Measurements from ENCODE around the gene NAV3.

NAV3 gene

DNA sequence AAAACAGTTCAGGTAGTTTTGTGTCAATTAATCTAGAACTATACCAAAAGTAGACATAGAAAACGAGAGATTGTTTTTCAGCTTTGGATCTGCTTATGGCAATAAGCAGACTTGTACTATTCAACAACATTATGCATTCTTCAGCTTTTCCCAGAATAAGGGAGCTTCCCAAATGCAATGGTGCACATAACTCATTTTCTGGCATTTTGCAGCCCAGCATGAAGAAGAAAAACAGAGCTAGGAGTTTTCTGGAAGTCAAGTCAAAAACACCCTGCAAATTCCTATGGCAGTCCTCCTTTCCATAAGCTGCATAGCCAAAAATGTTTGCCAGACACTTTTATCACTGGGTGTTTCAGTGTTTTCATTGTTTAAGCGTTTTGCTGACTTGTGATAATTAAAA is 314.7 kb downstream of the NAV3 start:
- no peak overlapping the region for H3K4me3 ChIP-seq (ENCODE audit: low read length, poor library complexity, severe bottlenecking)
- no peaks in the 10 kb centered on the region for H3K9me3 ChIP-seq (ENCODE audit: insufficient read depth, low read depth, low read length)
- no peaks in the 10 kb centered on the region for H3F3A ChIP-seq (ENCODE audit: low read depth)
- H4K20me1 ChIP-seq (ENCODE audit: insufficient read depth, low read length, poor library complexity, severe bottlenecking) = no peaks in the 10 kb centered on the region
- H3K27me3 ChIP-seq (ENCODE audit: insufficient read depth, low read length, poor library complexity, severe bottlenecking) = no peaks in the 10 kb centered on the region
- no peaks in the 10 kb centered on the region for H3K9me2 ChIP-seq (replicated peaks; ENCODE audit: low read depth, low read length)
- no peaks in the 10 kb centered on the region for H3K36me3 ChIP-seq (ENCODE audit: insufficient read depth, low read length)
- H3K79me2 ChIP-seq (ENCODE audit: insufficient read depth, low read length) = no peaks in the 10 kb centered on the region
- TF ChIP-seq, protein P1, sequence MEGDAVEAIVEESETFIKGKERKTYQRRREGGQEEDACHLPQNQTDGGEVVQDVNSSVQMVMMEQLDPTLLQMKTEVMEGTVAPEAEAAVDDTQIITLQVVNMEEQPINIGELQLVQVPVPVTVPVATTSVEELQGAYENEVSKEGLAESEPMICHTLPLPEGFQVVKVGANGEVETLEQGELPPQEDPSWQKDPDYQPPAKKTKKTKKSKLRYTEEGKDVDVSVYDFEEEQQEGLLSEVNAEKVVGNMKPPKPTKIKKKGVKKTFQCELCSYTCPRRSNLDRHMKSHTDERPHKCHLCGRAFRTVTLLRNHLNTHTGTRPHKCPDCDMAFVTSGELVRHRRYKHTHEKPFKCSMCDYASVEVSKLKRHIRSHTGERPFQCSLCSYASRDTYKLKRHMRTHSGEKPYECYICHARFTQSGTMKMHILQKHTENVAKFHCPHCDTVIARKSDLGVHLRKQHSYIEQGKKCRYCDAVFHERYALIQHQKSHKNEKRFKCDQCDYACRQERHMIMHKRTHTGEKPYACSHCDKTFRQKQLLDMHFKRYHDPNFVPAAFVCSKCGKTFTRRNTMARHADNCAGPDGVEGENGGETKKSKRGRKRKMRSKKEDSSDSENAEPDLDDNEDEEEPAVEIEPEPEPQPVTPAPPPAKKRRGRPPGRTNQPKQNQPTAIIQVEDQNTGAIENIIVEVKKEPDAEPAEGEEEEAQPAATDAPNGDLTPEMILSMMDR (conservative IDR thresholded peaks at IDR 0.05; ENCODE audit: low read length) = no peak
- TF ChIP-seq EZH2phosphoT487 (IDR thresholded peaks at IDR 0.05; ENCODE audit: borderline replicate concordance) = no peak
- no peaks in the 10 kb centered on the region for H3K4me1 ChIP-seq (ENCODE audit: insufficient read depth, low read length, poor library complexity, severe bottlenecking)
- H2AFZ ChIP-seq (ENCODE audit: low read length) = no peak overlapping the region
- H3K4me2 ChIP-seq (ENCODE audit: low read depth, low read length, poor library complexity, severe bottlenecking) = no peak overlapping the region
- no peak overlapping the region for H3K9ac ChIP-seq (ENCODE audit: low read depth, low read length, poor library complexity, severe bottlenecking)

DNA sequence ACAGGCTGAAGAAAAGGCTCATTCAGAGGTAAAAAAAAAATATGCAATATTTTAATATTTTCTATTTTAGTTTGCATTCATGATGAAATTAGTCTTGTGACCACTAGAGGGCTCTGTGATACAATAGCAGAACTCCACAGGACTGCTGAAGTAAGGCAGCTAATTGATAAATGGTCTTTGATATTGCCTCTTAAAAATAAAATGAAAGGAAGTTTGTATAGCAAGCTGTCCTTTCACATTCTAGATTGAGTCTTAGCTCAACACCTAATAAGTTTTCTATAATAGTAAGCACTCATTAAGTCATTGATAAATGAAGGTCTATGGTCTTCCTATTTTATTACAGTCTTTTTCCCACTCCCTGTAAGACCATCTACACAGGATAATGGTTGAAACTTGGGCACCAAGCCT is 315.7 kb downstream of the NAV3 start:
- no peaks in the 10 kb centered on the region for H3K79me2 ChIP-seq (ENCODE audit: insufficient read depth, low read length)
- H3K9ac ChIP-seq (ENCODE audit: low read depth, low read length, poor library complexity, severe bottlenecking) = no peak overlapping the region
- no peak overlapping the region for H2AFZ ChIP-seq (ENCODE audit: low read length)
- H3K4me2 ChIP-seq (ENCODE audit: low read depth, low read length, poor library complexity, severe bottlenecking) = no peak overlapping the region
- H3K9me3 ChIP-seq (ENCODE audit: insufficient read depth, low read depth, low read length) = no peaks in the 10 kb centered on the region
- no peaks in the 10 kb centered on the region for H3F3A ChIP-seq (ENCODE audit: low read depth)
- no peaks in the 10 kb centered on the region for H3K36me3 ChIP-seq (ENCODE audit: insufficient read depth, low read length)
- H3K9me2 ChIP-seq (replicated peaks; ENCODE audit: low read depth, low read length) = no peaks in the 10 kb centered on the region
- TF ChIP-seq, protein P1 (conservative IDR thresholded peaks at IDR 0.05; ENCODE audit: low read length) = peak; percentile 76
- no peak for TF ChIP-seq EZH2phosphoT487 (IDR thresholded peaks at IDR 0.05; ENCODE audit: borderline replicate concordance)
- H3K4me3 ChIP-seq (ENCODE audit: low read length, poor library complexity, severe bottlenecking) = no peak overlapping the region
- no peaks in the 10 kb centered on the region for H3K27me3 ChIP-seq (ENCODE audit: insufficient read depth, low read length, poor library complexity, severe bottlenecking)
- no peaks in the 10 kb centered on the region for H3K4me1 ChIP-seq (ENCODE audit: insufficient read depth, low read length, poor library complexity, severe bottlenecking)
- H4K20me1 ChIP-seq (ENCODE audit: insufficient read depth, low read length, poor library complexity, severe bottlenecking) = no peaks in the 10 kb centered on the region

- Histone ChIP-seq H3K9me3 (ENCODE audit: insufficient read depth, low read depth, low read length) (no peaks in the 10 kb centered on the region), H3K79me2 (ENCODE audit: insufficient read depth, low read length) (no peaks in the 10 kb centered on the region), H3K4me3 (ENCODE audit: low read length, poor library complexity, severe bottlenecking) (no peak overlapping the region), H3K27me3 (ENCODE audit: insufficient read depth, low read length, poor library complexity, severe bottlenecking) (no peaks in the 10 kb centered on the region), H3K36me3 (ENCODE audit: insufficient read depth, low read length) (no peaks in the 10 kb centered on the region), H3F3A (ENCODE audit: low read depth) (no peaks in the 10 kb centered on the region), H3K4me1 (ENCODE audit: insufficient read depth, low read length, poor library complexity, severe bottlenecking) (no peaks in the 10 kb centered on the region), H3K9me2 (replicated peaks; ENCODE audit: low read depth, low read length) (no peaks in the 10 kb centered on the region), H4K20me1 (ENCODE audit: insufficient read depth, low read length, poor library complexity, severe bottlenecking) (no peaks in the 10 kb centered on the region), H2AFZ (ENCODE audit: low read length) (no peak overlapping the region), H3K4me2 (ENCODE audit: low read depth, low read length, poor library complexity, severe bottlenecking) (no peak overlapping the region), H3K9ac (ENCODE audit: low read depth, low read length, poor library complexity, severe bottlenecking) (no peak overlapping the region)
- TF ChIP-seq, protein P1 (conservative IDR thresholded peaks at IDR 0.05; ENCODE audit: low read length) = no peak
- TF ChIP-seq EZH2phosphoT487 (IDR thresholded peaks at IDR 0.05; ENCODE audit: borderline replicate concordance) = no peak
Measured at GRCh38 chr12:78149459-78149858, 318.8 kb downstream of the NAV3 start.
